ENCODE measurements around the gene MAPK8IP2. TPM values are rescaled to one million over a fixed set of nuclear protein-coding genes. Genes with fewer than 3 reads are reported as not detected.

Gene MAPK8IP2
- total and polyA plus RNA-seq, 2 of the 13 experiments (the other 11 are each of a cell fraction or from before 2014, with no cell fraction given), result 1.3 to 2.6 TPM

- TF ChIP-seq GRHL1 (CRISPR knock-in tag; conservative IDR thresholded peaks at IDR 0.05) (no peak), ZFY (CRISPR knock-in tag; IDR thresholded peaks at IDR 0.05) (peak; percentile 82), ZNF382 (CRISPR knock-in tag; IDR thresholded peaks at IDR 0.05; ENCODE audit: borderline replicate concordance) (no peak), ZSCAN5A (CRISPR knock-in tag; IDR thresholded peaks at IDR 0.05; ENCODE audit: borderline replicate concordance) (no peak), KLF16 (CRISPR knock-in tag; IDR thresholded peaks at IDR 0.05) (no peak; a peak in 1 of 4 replicates), NFATC3 (CRISPR knock-in tag; IDR thresholded peaks at IDR 0.05) (no peak), SIX4 (CRISPR knock-in tag; IDR thresholded peaks at IDR 0.05) (peak; percentile 49; the same call in 1 of the 2 replicates), ZNF569 (CRISPR knock-in tag; IDR thresholded peaks at IDR 0.05; ENCODE audit: borderline replicate concordance) (no peak), ZNF674 (CRISPR knock-in tag; IDR thresholded peaks at IDR 0.05; ENCODE audit: low read depth) (no peak), ZNF326 (CRISPR knock-in tag; IDR thresholded peaks at IDR 0.05; ENCODE audit: borderline replicate concordance) (no peak), SRSF4 (IDR thresholded peaks at IDR 0.05; ENCODE audit: low read depth, low read length, poor library complexity, severe bottlenecking) (no peak)
- TF ChIP-seq, protein P1, sequence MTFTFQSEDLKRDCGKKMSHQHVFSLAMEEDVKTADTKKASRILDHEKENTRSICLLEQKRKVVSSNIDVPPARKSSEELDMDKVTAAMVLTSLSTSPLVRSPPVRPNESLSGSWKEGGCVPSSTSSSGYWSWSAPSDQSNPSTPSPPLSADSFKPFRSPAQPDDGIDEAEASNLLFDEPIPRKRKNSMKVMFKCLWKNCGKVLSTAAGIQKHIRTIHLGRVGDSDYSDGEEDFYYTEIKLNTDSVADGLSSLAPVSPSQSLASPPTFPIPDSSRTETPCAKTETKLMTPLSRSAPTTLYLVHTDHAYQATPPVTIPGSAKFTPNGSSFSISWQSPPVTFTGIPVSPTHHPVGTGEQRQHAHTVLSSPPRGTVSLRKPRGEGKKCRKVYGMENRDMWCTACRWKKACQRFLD (CRISPR knock-in tag; IDR thresholded peaks at IDR 0.05; ENCODE audit: borderline replicate concordance), result no peak
- TF ChIP-seq, protein P2, sequence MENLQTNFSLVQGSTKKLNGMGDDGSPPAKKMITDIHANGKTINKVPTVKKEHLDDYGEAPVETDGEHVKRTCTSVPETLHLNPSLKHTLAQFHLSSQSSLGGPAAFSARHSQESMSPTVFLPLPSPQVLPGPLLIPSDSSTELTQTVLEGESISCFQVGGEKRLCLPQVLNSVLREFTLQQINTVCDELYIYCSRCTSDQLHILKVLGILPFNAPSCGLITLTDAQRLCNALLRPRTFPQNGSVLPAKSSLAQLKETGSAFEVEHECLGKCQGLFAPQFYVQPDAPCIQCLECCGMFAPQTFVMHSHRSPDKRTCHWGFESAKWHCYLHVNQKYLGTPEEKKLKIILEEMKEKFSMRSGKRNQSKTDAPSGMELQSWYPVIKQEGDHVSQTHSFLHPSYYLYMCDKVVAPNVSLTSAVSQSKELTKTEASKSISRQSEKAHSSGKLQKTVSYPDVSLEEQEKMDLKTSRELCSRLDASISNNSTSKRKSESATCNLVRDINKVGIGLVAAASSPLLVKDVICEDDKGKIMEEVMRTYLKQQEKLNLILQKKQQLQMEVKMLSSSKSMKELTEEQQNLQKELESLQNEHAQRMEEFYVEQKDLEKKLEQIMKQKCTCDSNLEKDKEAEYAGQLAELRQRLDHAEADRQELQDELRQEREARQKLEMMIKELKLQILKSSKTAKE (CRISPR knock-in tag; IDR thresholded peaks at IDR 0.05; ENCODE audit: borderline replicate concordance), result 0 out of 2 replicates have a peak, but pooled peaks have one; percentile 47
- TF ChIP-seq, protein P3, sequence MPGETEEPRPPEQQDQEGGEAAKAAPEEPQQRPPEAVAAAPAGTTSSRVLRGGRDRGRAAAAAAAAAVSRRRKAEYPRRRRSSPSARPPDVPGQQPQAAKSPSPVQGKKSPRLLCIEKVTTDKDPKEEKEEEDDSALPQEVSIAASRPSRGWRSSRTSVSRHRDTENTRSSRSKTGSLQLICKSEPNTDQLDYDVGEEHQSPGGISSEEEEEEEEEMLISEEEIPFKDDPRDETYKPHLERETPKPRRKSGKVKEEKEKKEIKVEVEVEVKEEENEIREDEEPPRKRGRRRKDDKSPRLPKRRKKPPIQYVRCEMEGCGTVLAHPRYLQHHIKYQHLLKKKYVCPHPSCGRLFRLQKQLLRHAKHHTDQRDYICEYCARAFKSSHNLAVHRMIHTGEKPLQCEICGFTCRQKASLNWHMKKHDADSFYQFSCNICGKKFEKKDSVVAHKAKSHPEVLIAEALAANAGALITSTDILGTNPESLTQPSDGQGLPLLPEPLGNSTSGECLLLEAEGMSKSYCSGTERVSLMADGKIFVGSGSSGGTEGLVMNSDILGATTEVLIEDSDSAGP (CRISPR knock-in tag; IDR thresholded peaks at IDR 0.05; ENCODE audit: borderline replicate concordance), result peak; percentile 82; the same call in 1 of the 2 replicates
These were observed 41.4 kb downstream of the MAPK8IP2 start (continued) for GRCh38 chr22:50641696-50642607.
